ENCODE results near the gene CHSY3. TPM values are rescaled to one million over a fixed set of nuclear protein-coding genes. Genes with fewer than 3 reads are reported as not detected.
A peak's percentile ranks its signal among the peaks of the same experiment; 100 is the strongest.

Gene CHSY3
- total and polyA plus RNA-seq, 2 experiments from 2014 or later, result 0.44 to 3.0 TPM

DNA sequence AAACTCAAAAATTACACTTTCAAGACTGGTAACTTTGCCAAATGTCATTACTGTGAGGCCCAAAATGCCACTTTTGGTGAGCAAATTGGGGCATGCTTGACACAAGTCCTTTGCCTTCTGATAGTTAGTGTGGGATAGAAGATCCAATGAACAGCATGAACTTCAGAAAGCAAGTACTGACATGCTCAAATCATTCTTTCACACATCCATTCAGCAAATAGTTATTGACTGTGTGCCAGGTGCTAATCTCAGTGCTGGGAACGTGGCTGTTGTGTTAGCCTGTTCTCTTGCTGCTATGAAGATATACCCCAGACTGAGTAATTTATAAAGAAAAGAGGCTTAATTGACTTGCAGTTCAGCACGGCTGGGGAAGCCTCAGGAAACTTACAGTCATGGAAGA lies 247.0 kb downstream of the CHSY3 start (continued):
- TF ChIP-seq, protein P1, sequence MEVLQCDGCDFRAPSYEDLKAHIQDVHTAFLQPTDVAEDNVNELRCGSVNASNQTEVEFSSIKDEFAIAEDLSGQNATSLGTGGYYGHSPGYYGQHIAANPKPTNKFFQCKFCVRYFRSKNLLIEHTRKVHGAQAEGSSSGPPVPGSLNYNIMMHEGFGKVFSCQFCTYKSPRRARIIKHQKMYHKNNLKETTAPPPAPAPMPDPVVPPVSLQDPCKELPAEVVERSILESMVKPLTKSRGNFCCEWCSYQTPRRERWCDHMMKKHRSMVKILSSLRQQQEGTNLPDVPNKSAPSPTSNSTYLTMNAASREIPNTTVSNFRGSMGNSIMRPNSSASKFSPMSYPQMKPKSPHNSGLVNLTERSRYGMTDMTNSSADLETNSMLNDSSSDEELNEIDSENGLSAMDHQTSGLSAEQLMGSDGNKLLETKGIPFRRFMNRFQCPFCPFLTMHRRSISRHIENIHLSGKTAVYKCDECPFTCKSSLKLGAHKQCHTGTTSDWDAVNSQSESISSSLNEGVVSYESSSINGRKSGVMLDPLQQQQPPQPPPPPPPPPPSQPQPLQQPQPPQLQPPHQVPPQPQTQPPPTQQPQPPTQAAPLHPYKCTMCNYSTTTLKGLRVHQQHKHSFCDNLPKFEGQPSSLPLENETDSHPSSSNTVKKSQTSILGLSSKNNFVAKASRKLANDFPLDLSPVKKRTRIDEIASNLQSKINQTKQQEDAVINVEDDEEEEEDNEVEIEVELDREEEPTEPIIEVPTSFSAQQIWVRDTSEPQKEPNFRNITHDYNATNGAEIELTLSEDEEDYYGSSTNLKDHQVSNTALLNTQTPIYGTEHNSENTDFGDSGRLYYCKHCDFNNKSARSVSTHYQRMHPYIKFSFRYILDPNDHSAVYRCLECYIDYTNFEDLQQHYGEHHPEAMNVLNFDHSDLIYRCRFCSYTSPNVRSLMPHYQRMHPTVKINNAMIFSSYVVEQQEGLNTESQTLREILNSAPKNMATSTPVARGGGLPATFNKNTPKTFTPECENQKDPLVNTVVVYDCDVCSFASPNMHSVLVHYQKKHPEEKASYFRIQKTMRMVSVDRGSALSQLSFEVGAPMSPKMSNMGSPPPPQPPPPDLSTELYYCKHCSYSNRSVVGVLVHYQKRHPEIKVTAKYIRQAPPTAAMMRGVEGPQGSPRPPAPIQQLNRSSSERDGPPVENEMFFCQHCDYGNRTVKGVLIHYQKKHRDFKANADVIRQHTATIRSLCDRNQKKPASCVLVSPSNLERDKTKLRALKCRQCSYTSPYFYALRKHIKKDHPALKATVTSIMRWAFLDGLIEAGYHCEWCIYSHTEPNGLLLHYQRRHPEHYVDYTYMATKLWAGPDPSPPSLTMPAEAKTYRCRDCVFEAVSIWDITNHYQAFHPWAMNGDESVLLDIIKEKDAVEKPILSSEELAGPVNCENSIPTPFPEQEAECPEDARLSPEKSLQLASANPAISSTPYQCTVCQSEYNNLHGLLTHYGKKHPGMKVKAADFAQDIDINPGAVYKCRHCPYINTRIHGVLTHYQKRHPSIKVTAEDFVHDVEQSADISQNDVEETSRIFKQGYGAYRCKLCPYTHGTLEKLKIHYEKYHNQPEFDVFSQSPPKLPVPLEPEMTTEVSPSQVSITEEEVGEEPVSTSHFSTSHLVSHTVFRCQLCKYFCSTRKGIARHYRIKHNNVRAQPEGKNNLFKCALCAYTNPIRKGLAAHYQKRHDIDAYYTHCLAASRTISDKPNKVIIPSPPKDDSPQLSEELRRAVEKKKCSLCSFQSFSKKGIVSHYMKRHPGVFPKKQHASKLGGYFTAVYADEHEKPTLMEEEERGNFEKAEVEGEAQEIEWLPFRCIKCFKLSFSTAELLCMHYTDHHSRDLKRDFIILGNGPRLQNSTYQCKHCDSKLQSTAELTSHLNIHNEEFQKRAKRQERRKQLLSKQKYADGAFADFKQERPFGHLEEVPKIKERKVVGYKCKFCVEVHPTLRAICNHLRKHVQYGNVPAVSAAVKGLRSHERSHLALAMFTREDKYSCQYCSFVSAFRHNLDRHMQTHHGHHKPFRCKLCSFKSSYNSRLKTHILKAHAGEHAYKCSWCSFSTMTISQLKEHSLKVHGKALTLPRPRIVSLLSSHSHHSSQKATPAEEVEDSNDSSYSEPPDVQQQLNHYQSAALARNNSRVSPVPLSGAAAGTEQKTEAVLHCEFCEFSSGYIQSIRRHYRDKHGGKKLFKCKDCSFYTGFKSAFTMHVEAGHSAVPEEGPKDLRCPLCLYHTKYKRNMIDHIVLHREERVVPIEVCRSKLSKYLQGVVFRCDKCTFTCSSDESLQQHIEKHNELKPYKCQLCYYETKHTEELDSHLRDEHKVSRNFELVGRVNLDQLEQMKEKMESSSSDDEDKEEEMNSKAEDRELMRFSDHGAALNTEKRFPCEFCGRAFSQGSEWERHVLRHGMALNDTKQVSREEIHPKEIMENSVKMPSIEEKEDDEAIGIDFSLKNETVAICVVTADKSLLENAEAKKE (CRISPR knock-in tag; IDR thresholded peaks at IDR 0.05), result no peak

DNA sequence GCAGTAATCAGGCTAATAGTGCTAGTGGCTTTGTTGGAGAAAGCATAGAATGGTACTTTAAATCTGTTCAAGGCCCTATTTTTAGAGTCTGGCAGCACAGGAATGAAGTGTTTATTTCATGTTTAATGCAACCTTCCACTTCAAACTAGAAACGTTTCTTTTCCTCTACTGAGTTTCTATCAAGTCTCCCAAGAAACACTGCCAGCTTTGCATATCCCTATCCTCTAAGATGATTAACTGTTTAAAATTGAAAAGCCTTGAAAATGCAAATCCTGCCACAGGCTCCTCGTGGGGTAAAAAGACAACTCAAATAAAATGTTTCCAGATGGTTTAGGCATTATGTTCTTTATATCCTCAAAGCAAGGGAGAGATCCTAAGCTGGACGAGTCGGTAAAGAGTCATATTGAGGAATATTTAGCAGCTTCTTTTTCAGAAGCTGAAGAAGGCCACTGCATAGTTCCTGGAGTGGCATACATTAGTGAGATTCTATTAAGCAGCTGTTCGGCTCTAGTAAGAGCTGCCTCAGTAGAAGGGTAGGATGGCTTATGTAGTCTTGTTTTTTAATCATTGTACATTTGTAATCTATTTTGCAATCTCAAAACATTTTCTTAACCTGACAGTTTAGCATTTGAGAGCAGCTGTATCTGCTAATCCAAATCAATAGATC lies 251.2 kb downstream of the CHSY3 start:
- H3K9me3 Mint-ChIP-seq, result no peaks in the 10 kb centered on the region
- H3K4me3 Mint-ChIP-seq, result no peak overlapping the region
- Histone ChIP-seq H4K20me1 (replicated peaks; ENCODE audit: insufficient read depth) (no peaks in the 10 kb centered on the region), H3K4me2 (peak overlapping the region; percentile 36; the same call in 1 of the 2 replicates), H3K4me3 (no peak overlapping the region), H3K79me2 (replicated peaks; ENCODE audit: insufficient read depth) (no peaks in the 10 kb centered on the region), H3K4me1 (ENCODE audit: insufficient read depth) (peaks cover 30% of the 10 kb centered on the region), H3K9me2 (ENCODE audit: insufficient read depth) (no peaks in the 10 kb centered on the region), H2AFZ (no peak overlapping the region), H3F3A (replicated peaks; ENCODE audit: low read depth) (no peaks in the 10 kb centered on the region), H3K27me3 (ENCODE audit: insufficient read depth) (no peaks in the 10 kb centered on the region), H3K36me3 (ENCODE audit: insufficient read depth) (no peaks in the 10 kb centered on the region), H3K27ac (ENCODE audit: low read depth) (no peak overlapping the region)
- H3K27ac Mint-ChIP-seq, result peak overlapping the region; percentile 84
- peaks cover 41% of the 10 kb centered on the region for H3K4me1 Mint-ChIP-seq
- DNase-seq (ENCODE audit: low spot score) (no peak), ATAC-seq (no peak)
- peaks cover 2% of the 10 kb centered on the region; the same call in 2 of the 3 replicates for H3K36me3 Mint-ChIP-seq (ENCODE audit: low read depth)
- H3K27me3 Mint-ChIP-seq (ENCODE audit: insufficient read depth, low read depth, poor library complexity), result no peaks in the 10 kb centered on the region
- TF ChIP-seq ZNF114 (CRISPR knock-in tag; IDR thresholded peaks at IDR 0.05), result no peak
- TF ChIP-seq POLR2AphosphoS5 (IDR thresholded peaks at IDR 0.05; ENCODE audit: low read depth), result no peak
- TF ChIP-seq, protein P2, sequence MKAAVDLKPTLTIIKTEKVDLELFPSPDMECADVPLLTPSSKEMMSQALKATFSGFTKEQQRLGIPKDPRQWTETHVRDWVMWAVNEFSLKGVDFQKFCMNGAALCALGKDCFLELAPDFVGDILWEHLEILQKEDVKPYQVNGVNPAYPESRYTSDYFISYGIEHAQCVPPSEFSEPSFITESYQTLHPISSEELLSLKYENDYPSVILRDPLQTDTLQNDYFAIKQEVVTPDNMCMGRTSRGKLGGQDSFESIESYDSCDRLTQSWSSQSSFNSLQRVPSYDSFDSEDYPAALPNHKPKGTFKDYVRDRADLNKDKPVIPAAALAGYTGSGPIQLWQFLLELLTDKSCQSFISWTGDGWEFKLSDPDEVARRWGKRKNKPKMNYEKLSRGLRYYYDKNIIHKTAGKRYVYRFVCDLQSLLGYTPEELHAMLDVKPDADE (IDR thresholded peaks at IDR 0.05), result no peak
- TF ChIP-seq, protein P1 (CRISPR knock-in tag; IDR thresholded peaks at IDR 0.05), result no peak
- TF ChIP-seq NANOG (IDR thresholded peaks at IDR 0.05; ENCODE audit: borderline replicate concordance), result no peak

All from GM23338 (cell line).